ENCODE measurements around the gene C6orf52.
"Not testable (repeated sequence)": the region's sequence is repeated elsewhere in the genome, so short reads cannot be mapped to it uniquely, and the experiment has no call there.

C6orf52 gene

GRCh38 chr6:10694302-10695085, at the start of gene C6orf52, which contains the start of gene PAK1IP1:
C6orf52 (minus strand) TSS chr6:10694616; CDS start chr6:10687550, 7,066 bp downstream.
PAK1IP1 (plus strand) TSS chr6:10694972; CDS start chr6:10694986, 14 bp downstream.
- no peaks in the 10 kb centered on the region for H3K27me3 ChIP-seq
- peak within 1 kb of the TSS; percentile 88 to 97 (median 93) for H3K27ac ChIP-seq
- peak within 1 kb of the TSS; percentile 80 to 97 (median 91) for H3K4me2 ChIP-seq
- H4K20me1 ChIP-seq, result peaks cover 0 to 33% (median 13%) of the 10 kb centered on the region in 11 experiments; a peak in 9 of 22 replicates
- H3K9ac ChIP-seq, result peak within 1 kb of the TSS; percentile 85 to 96 (median 94)
- peaks cover 0 to 12% (median 6%) of the 10 kb centered on the region in 11 experiments; a peak in 9 of 22 replicates for H3K9me3 ChIP-seq (replicated peaks in 1 of 11)
- H3K4me1 ChIP-seq, result peaks cover 24 to 42% (median 28%) of the 10 kb centered on the region in 10 experiments
- no peak for TF ChIP-seq Cebpa-rat (IDR thresholded peaks at IDR 0.05)
- H3K4me3 ChIP-seq, result peak within 1 kb of the TSS; percentile 78 to 90 (median 84)
- peaks cover 24 to 37% (median 31%) of the 10 kb centered on the region in 11 experiments for H3K36me3 ChIP-seq

DNA sequence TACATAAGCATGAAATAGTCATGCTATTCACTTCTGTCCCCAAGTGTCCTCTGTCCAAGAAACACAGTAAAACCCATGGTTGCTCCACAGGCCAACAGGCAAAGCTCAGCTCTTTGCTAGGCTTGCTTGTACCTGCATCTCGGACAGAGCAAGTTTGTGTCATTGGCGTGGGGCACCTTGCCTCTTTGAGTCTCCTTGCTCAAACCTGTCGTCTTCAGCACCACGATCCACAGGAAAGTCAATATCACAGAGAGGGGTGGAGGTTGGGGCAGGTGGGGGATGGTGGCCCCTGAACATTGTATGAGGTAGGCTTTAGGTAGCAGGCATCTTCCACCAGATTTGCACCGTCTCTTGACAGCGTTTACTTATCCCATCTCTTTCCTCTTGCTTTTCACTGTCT, 49.1 kb upstream of the C6orf52 start:
- H4K20me1 ChIP-seq, result 0 out of 22 replicates have a peak, but pooled peaks cover 0 to under 1% (median 0%) of the 10 kb centered on the region in 11 experiments

DNA sequence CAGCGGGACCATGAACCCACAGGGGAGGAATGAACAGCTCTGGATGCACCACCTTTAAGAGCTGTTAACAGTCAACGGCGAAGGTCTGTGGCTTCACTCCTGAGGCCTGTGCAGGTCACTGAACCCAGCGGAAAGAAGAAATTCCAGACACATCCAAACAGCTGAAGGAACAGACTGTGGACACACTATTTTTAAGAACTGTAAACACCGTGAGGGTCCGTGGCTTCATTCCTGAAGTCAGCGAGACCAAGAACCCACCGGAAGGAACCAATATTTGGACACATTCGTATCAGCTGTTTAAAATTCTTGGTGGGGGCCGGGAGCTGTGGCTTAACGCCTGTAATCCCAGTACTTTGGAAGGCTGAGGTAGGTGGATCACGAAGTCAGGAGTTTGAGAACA, 47.8 kb upstream of the C6orf52 start:
- H3K4me2 ChIP-seq, result no peak overlapping the region
- no peak for TF ChIP-seq Cebpa-rat (IDR thresholded peaks at IDR 0.05)
- peaks cover 0 to 9% (median 3%) of the 10 kb centered on the region in 11 experiments; a peak in 3 of 22 replicates for H3K9me3 ChIP-seq (replicated peaks in 1 of 11)
- peaks cover 7 to 11% (median 9%) of the 10 kb centered on the region in 10 experiments; a peak in 18 of 20 replicates for H3K4me1 ChIP-seq
- H4K20me1 ChIP-seq, result no peaks in the 10 kb centered on the region
- no peak overlapping the region for H3K9ac ChIP-seq
- H3K27ac ChIP-seq, result no peak overlapping the region
- peaks cover 0 to 15% (median 4%) of the 10 kb centered on the region in 11 experiments; a peak in 6 of 22 replicates for H3K36me3 ChIP-seq
- no peaks in the 10 kb centered on the region for H3K27me3 ChIP-seq
- no peak overlapping the region for H3K4me3 ChIP-seq

More for the DNA sequence above, 49.1 kb upstream of the C6orf52 start:
- no peak overlapping the region for H3K27ac ChIP-seq
- peaks cover 0 to 15% (median 4%) of the 10 kb centered on the region in 11 experiments; a peak in 6 of 22 replicates for H3K36me3 ChIP-seq
- H3K4me3 ChIP-seq, result no peak overlapping the region
- H3K4me1 ChIP-seq, result peaks cover 11 to 16% (median 15%) of the 10 kb centered on the region in 10 experiments
- H3K9me3 ChIP-seq (replicated peaks in 1 of 11), result peaks cover 0 to 9% (median 3%) of the 10 kb centered on the region in 11 experiments; a peak in 3 of 22 replicates
- H3K27me3 ChIP-seq, result no peaks in the 10 kb centered on the region
- H3K9ac ChIP-seq, result no peak overlapping the region
- H3K4me2 ChIP-seq, result no peak overlapping the region
- no peak for TF ChIP-seq Cebpa-rat (IDR thresholded peaks at IDR 0.05)

DNA sequence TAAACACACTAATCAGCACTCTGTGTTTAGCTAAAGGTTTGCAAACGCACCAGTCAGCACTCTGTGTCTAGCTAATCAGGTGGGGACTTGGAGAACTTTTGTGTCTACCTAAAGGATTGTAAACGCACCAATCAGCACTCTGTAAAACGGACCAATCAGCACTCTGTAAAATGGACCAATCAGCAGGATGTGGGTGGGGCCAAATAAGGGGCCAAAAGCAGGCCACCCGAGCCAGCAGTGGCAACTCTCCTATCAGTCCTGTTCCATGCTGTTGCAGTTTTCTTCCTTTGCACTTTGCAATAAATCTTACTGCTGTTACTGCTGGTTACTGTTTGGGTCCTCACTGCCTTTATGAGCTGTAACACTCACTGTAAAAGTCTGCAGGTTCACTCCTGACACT, 47.2 kb upstream of the C6orf52 start:
- not testable (repeated sequence) for H3K4me2 ChIP-seq; H3K27me3 ChIP-seq; H3K9me3 ChIP-seq (replicated peaks in 1 of 11); H3K4me1 ChIP-seq; H3K27ac ChIP-seq; H4K20me1 ChIP-seq; H3K4me3 ChIP-seq; H3K9ac ChIP-seq
- H3K36me3 ChIP-seq, result peaks cover 0 to 15% (median 4%) of the 10 kb centered on the region in 11 experiments; a peak in 6 of 22 replicates

DNA sequence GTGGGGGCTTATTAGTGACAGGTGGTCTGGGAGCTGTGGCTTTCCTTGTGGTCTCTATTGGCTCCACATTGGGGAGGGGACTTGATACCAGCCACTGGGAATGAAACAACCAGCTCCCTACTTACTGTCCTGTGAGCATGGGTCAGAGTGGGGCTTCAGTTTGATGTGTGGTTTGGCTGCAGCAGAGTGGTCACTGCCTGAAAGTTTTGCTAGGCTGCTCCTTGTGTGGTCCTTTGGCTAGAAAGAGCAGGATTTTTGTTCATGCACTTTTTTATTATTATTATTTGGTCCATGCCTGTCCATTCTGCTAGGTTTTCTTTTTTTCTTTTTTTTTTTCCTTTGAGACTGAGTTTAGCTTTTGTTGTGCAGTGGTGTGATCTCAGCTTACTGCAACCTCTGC, 45.6 kb upstream of the C6orf52 start:
- H3K27me3 ChIP-seq, result no peaks in the 10 kb centered on the region
- peaks cover 0 to 15% (median 4%) of the 10 kb centered on the region in 11 experiments; a peak in 6 of 22 replicates for H3K36me3 ChIP-seq
- no peak overlapping the region for H3K27ac ChIP-seq
- no peak overlapping the region for H3K4me3 ChIP-seq
- H3K9me3 ChIP-seq (replicated peaks in 1 of 11), result peaks cover 0 to 9% (median 3%) of the 10 kb centered on the region in 11 experiments; a peak in 3 of 22 replicates
- no peaks in the 10 kb centered on the region for H4K20me1 ChIP-seq
- no peak for TF ChIP-seq Cebpa-rat (IDR thresholded peaks at IDR 0.05)
- H3K4me2 ChIP-seq, result no peak overlapping the region
- H3K4me1 ChIP-seq, result no peaks in the 10 kb centered on the region
- no peak overlapping the region for H3K9ac ChIP-seq

DNA sequence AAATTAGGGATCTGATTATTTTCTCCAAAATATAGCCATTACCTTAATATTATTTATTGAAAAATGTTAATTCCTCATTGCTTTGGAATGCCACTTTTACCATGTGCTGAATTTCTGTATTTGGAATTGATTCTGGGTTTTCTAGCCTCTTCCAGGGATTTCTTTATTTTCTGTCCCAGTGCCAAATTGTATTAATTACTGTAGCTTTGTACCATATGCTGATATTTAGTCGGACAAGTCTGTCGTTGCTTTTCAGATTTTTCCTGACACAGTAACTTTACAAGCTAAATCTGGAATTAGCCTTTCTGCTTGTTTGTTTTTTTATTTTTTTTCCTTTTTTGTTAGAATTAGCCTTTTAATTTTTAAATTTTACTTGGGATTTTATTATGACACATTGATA, 42.3 kb upstream of the C6orf52 start:
- Histone ChIP-seq H3K4me1 (0 out of 20 replicates have a peak, but pooled peaks cover 0 to 12% (median 0%) of the 10 kb centered on the region in 10 experiments), H4K20me1 (no peaks in the 10 kb centered on the region), H3K27me3 (no peaks in the 10 kb centered on the region), H3K9ac (no peak overlapping the region), H3K4me3 (no peak overlapping the region), H3K4me2 (no peak overlapping the region), H3K36me3 (peaks cover 12 to 35% (median 21%) of the 10 kb centered on the region in 11 experiments; a peak in 19 of 22 replicates), H3K27ac (no peak overlapping the region), H3K9me3 (replicated peaks in 1 of 11) (peaks cover 0 to 18% (median 3%) of the 10 kb centered on the region in 11 experiments; a peak in 7 of 22 replicates)
- TF ChIP-seq Cebpa-rat (IDR thresholded peaks at IDR 0.05), result no peak

- peaks cover 0 to 14% (median 0%) of the 10 kb centered on the region in 11 experiments; a peak in 5 of 22 replicates for H3K9me3 ChIP-seq (replicated peaks in 1 of 11)
Observed at GRCh38 chr6:10733863-10734262, 39.4 kb upstream of the C6orf52 start.

GRCh38 chr6:10733151-10733715, 38.8 kb upstream of the C6orf52 start:
- no peak overlapping the region for H3K4me2 ChIP-seq
- H3K9ac ChIP-seq, result no peak overlapping the region
- peaks cover 33 to 62% (median 49%) of the 10 kb centered on the region in 11 experiments for H3K36me3 ChIP-seq
- H4K20me1 ChIP-seq, result no peaks in the 10 kb centered on the region
- no peak for TF ChIP-seq Cebpa-rat (IDR thresholded peaks at IDR 0.05)
- H3K9me3 ChIP-seq (replicated peaks in 1 of 11), result peaks cover 0 to 14% (median 0%) of the 10 kb centered on the region in 11 experiments; a peak in 5 of 22 replicates
- no peak overlapping the region for H3K27ac ChIP-seq
- no peaks in the 10 kb centered on the region for H3K27me3 ChIP-seq
- H3K4me1 ChIP-seq, result peaks cover 1 to 32% (median 5%) of the 10 kb centered on the region in 10 experiments; a peak in 17 of 20 replicates
- H3K4me3 ChIP-seq, result no peak overlapping the region

More at GRCh38 chr6:10733863-10734262, 39.4 kb upstream of the C6orf52 start:
- H3K9ac ChIP-seq, result no peak overlapping the region
- no peak overlapping the region for H3K4me2 ChIP-seq
- H4K20me1 ChIP-seq, result no peaks in the 10 kb centered on the region
- no peak overlapping the region for H3K4me3 ChIP-seq
- TF ChIP-seq Cebpa-rat (IDR thresholded peaks at IDR 0.05), result no peak
- H3K36me3 ChIP-seq, result peaks cover 31 to 56% (median 43%) of the 10 kb centered on the region in 11 experiments
- no peaks in the 10 kb centered on the region for H3K27me3 ChIP-seq
- peaks cover 0 to 29% (median 2%) of the 10 kb centered on the region in 10 experiments; a peak in 8 of 20 replicates for H3K4me1 ChIP-seq
- no peak overlapping the region for H3K27ac ChIP-seq
